ENCODE measurements around the gene ABHD11.

The ABHD11 gene

GRCh38 chr7:73700581-73701134 is 37.9 kb downstream of the ABHD11 start:
- no peak for DNase-seq

- DNase-seq: no peak
Observed at GRCh38 chr7:73700069-73700423, 38.6 kb downstream of the ABHD11 start.

GRCh38 chr7:73699370-73700068 is 39.1 kb downstream of the ABHD11 start:
- DNase-seq: no peak

GRCh38 chr7:73698410-73698809 is 40.2 kb downstream of the ABHD11 start:
- no peak for DNase-seq

- no peak for DNase-seq
Observed at GRCh38 chr7:73696372-73696771, 42.2 kb downstream of the ABHD11 start.

GRCh38 chr7:73690646-73691045 is 48.0 kb downstream of the ABHD11 start:
- no peak for DNase-seq

GRCh38 chr7:73688288-73688687 is 50.3 kb downstream of the ABHD11 start:
- DNase-seq: no peak

Measured in activated CD4-positive, alpha-beta T cell treated with anti-CD3 and anti-CD28 coated beads, Interleukin-2, amount 50 U/mL, for 1 hour (primary cell).